Retinal pigment epithelial cell (primary cell): Measurements from ENCODE around the gene NOTCH1.

ENCODE experiments used
- DNase-seq: peaks from one replicate; pipeline ENCODE4 v3.0.0-alpha.2; 2010; ENCODE audit warnings: low read depth
- H3K4me3 ChIP-seq: 2 replicates; pipeline ENCODE4 v1.5.1; 2011; ENCODE audit warnings: mild to moderate bottlenecking, low read length, control low read depth, moderate library complexity
- CTCF ChIP-seq: conservative IDR thresholded peaks from 2 replicates; pipeline ENCODE4 v1.5.1; 2011; ENCODE audit warnings: low read depth, low read length, control low read depth, inconsistent platforms

The NOTCH1 gene

GRCh38 chr9:136511670-136512592 is 33.9 kb downstream of the NOTCH1 start:
- no peak for DNase-seq
- no peak for TF ChIP-seq CTCF
- H3K4me3 ChIP-seq, result no peak overlapping the region

- DNase-seq, result no peak
- no peak overlapping the region for H3K4me3 ChIP-seq
- no peak for TF ChIP-seq CTCF
Measured at GRCh38 chr9:136511144-136511669, 34.6 kb downstream of the NOTCH1 start.

GRCh38 chr9:136510561-136510960 is 35.3 kb downstream of the NOTCH1 start:
- DNase-seq, result no peak
- TF ChIP-seq CTCF, result no peak
- H3K4me3 ChIP-seq, result no peak overlapping the region

- no peak for TF ChIP-seq CTCF
- DNase-seq, result no peak
- H3K4me3 ChIP-seq, result no peak overlapping the region
Measured at GRCh38 chr9:136509549-136509948, 36.3 kb downstream of the NOTCH1 start.

GRCh38 chr9:136508729-136509500 is 36.9 kb downstream of the NOTCH1 start:
- no peak for TF ChIP-seq CTCF
- H3K4me3 ChIP-seq, result no peak overlapping the region
- no peak for DNase-seq

- no peak overlapping the region for H3K4me3 ChIP-seq
- no peak for DNase-seq
- no peak for TF ChIP-seq CTCF
Measured at GRCh38 chr9:136507992-136508375, 37.9 kb downstream of the NOTCH1 start.
